A549 (cell line): Measurements from ENCODE around the gene WDR70. TPM values are rescaled to one million over a fixed set of nuclear protein-coding genes. Genes with fewer than 3 reads are reported as not detected.

Experiments
- ATAC-seq, 2 experiments: fragments of 200-7000 bp in 1 of 2; fragments of >200 bp in 1 of 2; cut with Nextera tagmentation in 1 of 2; cut with Tn5 transposase in 1 of 2; 3 replicates each; pipeline versions ENCODE4 v1.8.0 to v1.9.1; 2018 to 2020; ENCODE audit warnings: mild to moderate bottlenecking in 1 of 2, moderate library complexity in 1 of 2
- CTCF ChIA-PET: fragments of 300-600 bp; sonication (Branson Sonifier 250); formaldehyde crosslinking; extraction: SDS; loops from one replicate; lab custom pipeline; 2021; ENCODE audit warnings: antibody characterized with exemption, inconsistent platforms; lab: Yijun Ruan, JAX
- POLR2A ChIA-PET: fragments of 350-600 bp; formaldehyde crosslinking; extraction: SDS; loops from one replicate; lab custom pipeline; 2021; ENCODE audit warnings: antibody characterized with exemption, inconsistent platforms; lab: Yijun Ruan, JAX
- DNase-seq, 2 experiments: peaks; one replicate each; pipeline versions ENCODE4 v3.0.0 to v3.0.0-alpha.2; 2011 to 2016; ENCODE audit warnings: low read depth in 1 of 2, low spot score in 1 of 2
- FAIRE-seq: peaks from 2 replicates; lab custom pipeline; 2011; peaks lifted over from hg19 to GRCh38; lab: Jason Lieb, UNC
- H3K27ac ChIP-seq, 2 experiments: fragments of >200 bp; sonication (Bioruptor Twin); formaldehyde crosslinking; 3 replicates each; pipeline ENCODE4 v1.5.1; 2016 to 2017
- H3K4me1 ChIP-seq: fragments of >200 bp; sonication (Bioruptor Twin); formaldehyde crosslinking; 3 replicates; pipeline ENCODE4 v1.6.1; 2016
- H3K4me2 ChIP-seq: fragments of >200 bp; sonication (Bioruptor Twin); formaldehyde crosslinking; 3 replicates; pipeline ENCODE4 v1.6.1; 2016
- H3K4me3 ChIP-seq: fragments of >200 bp; sonication (Bioruptor Twin); formaldehyde crosslinking; 3 replicates; pipeline ENCODE4 v1.5.1; 2016
- H3K9me3 ChIP-seq: fragments of >200 bp; sonication (Bioruptor Twin); formaldehyde crosslinking; 3 replicates; pipeline ENCODE4 v1.6.1; 2016
- BHLHE40 ChIP-seq: IDR thresholded peaks from 2 replicates; pipeline ENCODE4 v1.6.1; 2012; ENCODE audit warnings: low read depth, low read length, inconsistent platforms
- CHD2 ChIP-seq: fragments of 150-350 bp; IDR thresholded peaks from 2 replicates; pipeline ENCODE4 v1.6.1; 2014; ENCODE audit warnings: low read length; ENCODE audit not compliant: partially characterized antibody
- CHD4 ChIP-seq: fragments of 200-600 bp; sonication (generic); IDR thresholded peaks from 2 replicates; pipeline ENCODE4 v1.6.1; 2016; ENCODE audit warnings: antibody characterized with exemption, mild to moderate bottlenecking, borderline replicate concordance
- CTCF ChIP-seq: fragments of >200 bp; sonication (Bioruptor Twin); formaldehyde crosslinking; IDR thresholded peaks from 3 replicates; pipeline ENCODE4 v1.5.1; 2016
- EHF ChIP-seq: fragments of 250-450 bp; sonication (Bioruptor Pico); IDR thresholded peaks from 2 replicates; pipeline ENCODE4 v1.5.0; 2020; ENCODE audit warnings: mild to moderate bottlenecking
- EHMT2 ChIP-seq: fragments of 200-600 bp; sonication (generic); IDR thresholded peaks from 2 replicates; pipeline ENCODE4 v1.6.1; 2016; ENCODE audit warnings: antibody characterized with exemption, low read depth, mild to moderate bottlenecking, moderate library complexity
- ELK1 ChIP-seq: fragments of 150-350 bp; IDR thresholded peaks from 2 replicates; pipeline ENCODE4 v1.6.1; 2014; ENCODE audit warnings: low read depth, mild to moderate bottlenecking, low read length
- EP300 ChIP-seq, 2 experiments: fragments of >200 bp; sonication (Bioruptor Twin); formaldehyde crosslinking; IDR thresholded peaks; 2 replicates in 1 of 2; 3 replicates in 1 of 2; pipeline ENCODE4 v1.6.1; 2016 to 2017
- FOXS1 ChIP-seq: fragments of 250-450 bp; sonication (Bioruptor Pico); IDR thresholded peaks from 2 replicates; pipeline ENCODE4 v1.5.0; 2020; ENCODE audit warnings: mild to moderate bottlenecking, moderate library complexity
- HDAC2 ChIP-seq: fragments of 200-600 bp; sonication (generic); IDR thresholded peaks from 2 replicates; pipeline ENCODE4 v1.6.1; 2016
- HOXA7 ChIP-seq: fragments of 250-450 bp; sonication (Bioruptor Pico); IDR thresholded peaks from 2 replicates; pipeline ENCODE4 v1.5.0; 2020; ENCODE audit warnings: mild to moderate bottlenecking, moderate library complexity
- HOXB13 ChIP-seq: fragments of 250-450 bp; sonication (Bioruptor Pico); IDR thresholded peaks from 2 replicates; pipeline ENCODE4 v1.5.0; 2020; ENCODE audit warnings: low read depth, mild to moderate bottlenecking, moderate library complexity
- HOXB5 ChIP-seq: fragments of 250-450 bp; sonication (Bioruptor Pico); IDR thresholded peaks from 2 replicates; pipeline ENCODE4 v1.5.0; 2020; ENCODE audit warnings: mild to moderate bottlenecking, moderate library complexity
- MAX ChIP-seq: IDR thresholded peaks from 2 replicates; pipeline ENCODE4 v1.6.1; 2012
- MYC ChIP-seq: IDR thresholded peaks from 2 replicates; pipeline ENCODE4 v1.6.1; 2012; ENCODE audit warnings: mild to moderate bottlenecking, inconsistent platforms, low read length, improper control_type of control experiment, borderline replicate concordance
- NPAS2 ChIP-seq: fragments of 250-450 bp; sonication (Bioruptor Pico); IDR thresholded peaks from 2 replicates; pipeline ENCODE4 v1.8.0; 2022; ENCODE audit warnings: mild to moderate bottlenecking, moderate library complexity, borderline replicate concordance
- NR3C1 ChIP-seq: fragments of >200 bp; sonication (Bioruptor Twin); formaldehyde crosslinking; IDR thresholded peaks from 3 replicates; pipeline ENCODE4 v1.6.1; 2017
- REST ChIP-seq: fragments of 200-600 bp; sonication (generic); IDR thresholded peaks from 2 replicates; pipeline ENCODE4 v1.6.1; 2016; ENCODE audit warnings: antibody characterized with exemption, mild to moderate bottlenecking, moderate library complexity
- RFX5 ChIP-seq: fragments of 450-650 bp; IDR thresholded peaks from 2 replicates; pipeline ENCODE4 v1.7.1; 2014; ENCODE audit warnings: antibody characterized with exemption, mild to moderate bottlenecking, moderate library complexity
- SMC3 ChIP-seq: fragments of >200 bp; sonication (Bioruptor Twin); formaldehyde crosslinking; IDR thresholded peaks from 3 replicates; pipeline ENCODE4 v1.6.1; 2018; ENCODE audit warnings: inconsistent platforms
- TFCP2L1 ChIP-seq: fragments of 250-450 bp; sonication (Bioruptor Pico); IDR thresholded peaks from 2 replicates; pipeline ENCODE4 v1.5.0; 2021; ENCODE audit warnings: mild to moderate bottlenecking
- USF2 ChIP-seq: fragments of 450-650 bp; IDR thresholded peaks from 2 replicates; pipeline ENCODE4 v1.6.1; 2014; ENCODE audit warnings: antibody characterized with exemption
- ZC3H11A ChIP-seq: fragments of 450-650 bp; IDR thresholded peaks from 2 replicates; pipeline ENCODE4 v1.6.1; 2014; ENCODE audit warnings: antibody characterized with exemption, mild to moderate bottlenecking
- ZFP36 ChIP-seq: fragments of 450-650 bp; IDR thresholded peaks from 2 replicates; pipeline ENCODE4 v1.6.1; 2014; ENCODE audit warnings: borderline replicate concordance; ENCODE audit not compliant: partially characterized antibody
- ZSCAN20 ChIP-seq: fragments of 250-450 bp; sonication (Bioruptor Pico); IDR thresholded peaks from 2 replicates; pipeline ENCODE4 v1.8.0; 2022; ENCODE audit warnings: mild to moderate bottlenecking, moderate library complexity
- WGBS: methylation state at CpG from one replicate; pipeline ENCODE4 v1.1.6; 2017; ENCODE audit errors: missing lambda C conversion rate; 5-methylcytosine and 5-hydroxymethylcytosine counted together
- polyA plus RNA-seq, 4 experiments: library from polyadenylated mRNA; depleted of rRNA in 3 of 4; stranded (reverse); fragments of >200 nt; fragmentation: RNase III in 1 of 4; extraction: RNeasy Plus Mini Kit Qiagen cat#74134 plus additional on column Dnase treatment in 1 of 4; gene quantifications; 2 replicates in 3 of 4; 3 replicates in 1 of 4; pipeline ENCODE4 v1.2.3, GENCODE V29; 2011 to 2017

Gene WDR70
- polyA plus RNA-seq, 2 of the 4 experiments (the other 2 are of a cell fraction) = 13.8 to 28.8 TPM

GRCh38 chr5:37694867-37695266 lies 315.7 kb downstream of the WDR70 start:
- ATAC-seq = no peak
- no peak overlapping the region for H3K4me3 ChIP-seq
- TF ChIP-seq SMC3 (no peak), NPAS2 (no peak), HOXB13 (CRISPR knock-in tag) (no peak), CTCF (no peak), ZFP36 (no peak), NR3C1 (no peak), USF2 (no peak), REST (no peak), EHMT2 (no peak), MAX (no peak), RFX5 (no peak), HOXA7 (CRISPR knock-in tag) (no peak), ELK1 (no peak), FOXS1 (no peak), ZC3H11A (no peak)
- H3K4me1 ChIP-seq = peaks cover 8% of the 10 kb centered on the region
- DNase-seq = no peak
- ChIA-PET CTCF (no interaction called here), POLR2A (no interaction called here)
- H3K27ac ChIP-seq = no peak overlapping the region
- H3K9me3 ChIP-seq = peaks cover 7% of the 10 kb centered on the region; the same call in 1 of the 3 replicates
- no peak overlapping the region for H3K4me2 ChIP-seq
- no peak for FAIRE-seq

GRCh38 chr5:37695647-37696046 lies 316.5 kb downstream of the WDR70 start:
- H3K4me3 ChIP-seq = no peak overlapping the region
- ChIA-PET CTCF (interaction anchor here (0.9 kb wide), 1 partner anchor 284 kb away, joined by 3 read pairs; no protein-coding TSS in a partner anchor), POLR2A (no interaction called here)
- DNase-seq = no peak
- no peak for ATAC-seq
- peaks cover 8% of the 10 kb centered on the region for H3K4me1 ChIP-seq
- no peak for FAIRE-seq
- H3K27ac ChIP-seq = no peak overlapping the region
- TF ChIP-seq REST (no peak), CHD4 (no peak), SMC3 (no peak), TFCP2L1 (no peak), ZSCAN20 (CRISPR knock-in tag) (no peak), CHD2 (no peak), ELK1 (no peak), HOXB5 (no peak), MYC (no peak), BHLHE40 (no peak), EHF (no peak), HDAC2 (no peak), EP300 (IDR thresholded peaks at IDR 0.05) (no peak)
- peaks cover 7% of the 10 kb centered on the region; the same call in 1 of the 3 replicates for H3K9me3 ChIP-seq
- H3K4me2 ChIP-seq = no peak overlapping the region
- 93% methylated on average over 3 of the region's 3 CpGs for WGBS
